Keratinocyte (primary cell): ENCODE data around the gene C17orf114.
A peak's percentile ranks its signal among the peaks of the same experiment; 100 is the strongest.

ENCODE experiments used
- DNase-seq: peaks from one replicate; pipeline ENCODE4 v3.0.0-alpha.2; 2011; ENCODE audit warnings: low read depth, missing footprints, low spot score
- FAIRE-seq: peaks from 2 replicates; lab custom pipeline; 2011; peaks lifted over from hg19 to GRCh38; lab: Jason Lieb, UNC
- H2AFZ ChIP-seq: 2 replicates; pipeline ENCODE4 v1.6.0; 2012; ENCODE audit warnings: low read length, control low read depth, inconsistent platforms; ENCODE audit not compliant: control insufficient read depth
- H3K27ac ChIP-seq: 2 replicates; pipeline ENCODE4 v1.5.1; 2011; ENCODE audit warnings: low read length; ENCODE audit not compliant: control insufficient read depth, insufficient read depth
- H3K27me3 ChIP-seq: 3 replicates; pipeline ENCODE4 v1.6.0; 2011; ENCODE audit warnings: low read length; ENCODE audit not compliant: control insufficient read depth, insufficient read depth; ENCODE audit errors: extremely low read depth
- H3K36me3 ChIP-seq, 2 experiments: 2 replicates in 1 of 2; 3 replicates in 1 of 2; pipeline ENCODE4 v1.5.1; 2011; ENCODE audit warnings: low read length in 2 of 2, mild to moderate bottlenecking in 1 of 2; ENCODE audit not compliant: control insufficient read depth in 2 of 2, insufficient read depth in 2 of 2; ENCODE audit errors: extremely low read depth in 1 of 2
- H3K4me1 ChIP-seq: 3 replicates; pipeline ENCODE4 v1.5.1; 2011; ENCODE audit warnings: low read length; ENCODE audit not compliant: control insufficient read depth, insufficient read depth; ENCODE audit errors: extremely low read depth
- H3K4me2 ChIP-seq: 3 replicates; pipeline ENCODE4 v1.6.0; 2011; ENCODE audit warnings: low read depth, low read length; ENCODE audit not compliant: control insufficient read depth, insufficient read depth; ENCODE audit errors: extremely low read depth
- H3K4me3 ChIP-seq, 3 experiments: fragments of 200-600 bp in 1 of 3; sonication (generic) in 1 of 3; 2 replicates in 2 of 3; 3 replicates in 1 of 3; pipeline ENCODE4 v1.5.1; 2011 to 2016; ENCODE audit warnings: low read length in 3 of 3, mild to moderate bottlenecking in 3 of 3, control low read depth in 2 of 3, inconsistent platforms in 1 of 3, low read depth in 1 of 3, mixed read lengths in 1 of 3, mixed run types in 1 of 3, moderate library complexity in 1 of 3; ENCODE audit not compliant: control insufficient read depth in 2 of 3, insufficient read depth in 2 of 3; ENCODE audit errors: extremely low read depth in 1 of 3
- H3K79me2 ChIP-seq: 2 replicates; pipeline ENCODE4 v1.6.0; 2012; ENCODE audit warnings: low read length; ENCODE audit not compliant: control insufficient read depth, insufficient read depth
- H3K9ac ChIP-seq: 3 replicates; pipeline ENCODE4 v1.6.0; 2011; ENCODE audit warnings: low read length; ENCODE audit not compliant: control insufficient read depth, insufficient read depth; ENCODE audit errors: extremely low read depth
- H3K9me1 ChIP-seq: 3 replicates; pipeline ENCODE4 v1.6.0; 2011; ENCODE audit warnings: low read length; ENCODE audit not compliant: control insufficient read depth, insufficient read depth; ENCODE audit errors: extremely low read depth
- H3K9me3 ChIP-seq: 2 replicates; pipeline ENCODE4 v1.5.1; 2012; ENCODE audit warnings: low read depth, low read length; ENCODE audit not compliant: control insufficient read depth
- H4K20me1 ChIP-seq: 3 replicates; pipeline ENCODE4 v1.6.0; 2011; ENCODE audit warnings: low read length; ENCODE audit not compliant: control insufficient read depth, insufficient read depth; ENCODE audit errors: extremely low read depth
- CTCF ChIP-seq, 3 experiments: IDR thresholded peaks in 1 of 3; conservative IDR thresholded peaks in 1 of 3; optimal IDR thresholded peaks in 1 of 3; 2 replicates in 2 of 3; 3 replicates in 1 of 3; pipeline versions ENCODE3 to v1.5.1; 2011; ENCODE audit warnings: low read length in 3 of 3, mild to moderate bottlenecking in 3 of 3, moderate library complexity in 2 of 3, control low read depth in 1 of 3, inconsistent platforms in 1 of 3; ENCODE audit not compliant: insufficient read depth in 2 of 3; ENCODE audit errors: extremely low read depth in 1 of 3
- EZH2 ChIP-seq: IDR thresholded peaks from one replicate; pipeline ENCODE4 v1.6.1; 2012; ENCODE audit warnings: inconsistent platforms, mild to moderate bottlenecking, low read length, moderate library complexity
- dilution Hi-C: fragments of 300-500 bp; cut with MboI; formaldehyde crosslinking; loops from one replicate; pipeline ENCODE4 v1.7.0; 2020; ENCODE audit warnings: low sequenced_read_pairs; ENCODE audit not compliant: extremely low pct_ligation_motif_present

Gene C17orf114

GRCh38 chr17:4786516-4786915 is 15.6 kb downstream of the C17orf114 start:
- peaks cover 6% of the 10 kb centered on the region for H3K79me2 ChIP-seq
- peak overlapping the region; percentile 68 for H3K4me2 ChIP-seq
- peaks cover 25% of the 10 kb centered on the region for H3K4me1 ChIP-seq
- TF ChIP-seq CTCF (optimal IDR thresholded peaks at IDR 0.05 in 1 of 3, IDR thresholded peaks at IDR 0.05 in 1 of 3, conservative IDR thresholded peaks at IDR 0.05 in 1 of 3; ENCODE audit: extremely low read depth in 1 of 3, insufficient read depth in 2 of 3, low read length in 3 of 3): no peak
- dilution Hi-C loops: no loop called here
- H3K4me3 ChIP-seq: no peak overlapping the region
- peaks cover 21% of the 10 kb centered on the region for H3K27me3 ChIP-seq
- H2AFZ ChIP-seq: no peak overlapping the region
- no peaks in the 10 kb centered on the region for H3K9me1 ChIP-seq
- no peak overlapping the region for H3K9ac ChIP-seq
- no peak for FAIRE-seq
- no peaks in the 10 kb centered on the region for H3K9me3 ChIP-seq
- no peaks in the 10 kb centered on the region for H3K36me3 ChIP-seq
- no peak for DNase-seq
- H3K27ac ChIP-seq: no peak overlapping the region
- no peaks in the 10 kb centered on the region for H4K20me1 ChIP-seq

GRCh38 chr17:4786106-4786511 is 16.0 kb downstream of the C17orf114 start, which contains the start of gene VMO1:
Gene VMO1, minus strand, starts transcription at chr17:4786364. Its CDS starts 12 bp downstream, at chr17:4786352.
- FAIRE-seq: no peak
- dilution Hi-C loops: no loop called here

More at GRCh38 chr17:4786106-4786511, 16.0 kb downstream of the C17orf114 start, which contains the start of gene VMO1:
- Histone ChIP-seq H3K9me1 (no peaks in the 10 kb centered on the region), H3K4me3 (peak within 1 kb of the TSS in 1 of 3 experiments; percentile 56), H4K20me1 (no peaks in the 10 kb centered on the region), H3K9ac (no peak within 1 kb of the TSS), H3K4me2 (peak within 1 kb of the TSS; percentile 68), H3K79me2 (peaks cover 6% of the 10 kb centered on the region), H2AFZ (peak within 1 kb of the TSS; percentile 66), H3K27me3 (peaks cover 21% of the 10 kb centered on the region), H3K36me3 (no peaks in the 10 kb centered on the region), H3K27ac (no peak within 1 kb of the TSS), H3K4me1 (peaks cover 25% of the 10 kb centered on the region), H3K9me3 (no peaks in the 10 kb centered on the region)
- TF ChIP-seq EZH2: peak; percentile 35
- no peak for TF ChIP-seq CTCF (optimal IDR thresholded peaks at IDR 0.05 in 1 of 3, IDR thresholded peaks at IDR 0.05 in 1 of 3, conservative IDR thresholded peaks at IDR 0.05 in 1 of 3; ENCODE audit: extremely low read depth in 1 of 3, insufficient read depth in 2 of 3, low read length in 3 of 3)
- DNase-seq: no peak
